GM23338 (cell line): ENCODE measurements around the gene ADAMTS15. TPM values are rescaled to one million over a fixed set of nuclear protein-coding genes. Genes with fewer than 3 reads are reported as not detected.

Experiments used
- ATAC-seq: fragments of 200-7000 bp; cut with Tn5 transposase; 3 replicates; pipeline ENCODE4 v1.9.1; 2020
- DNase-seq: peaks from one replicate; pipeline ENCODE4 v3.0.0-alpha.2; 2015; ENCODE audit warnings: low spot score
- H2AFZ ChIP-seq: fragments of 200-600 bp; sonication (generic); 2 replicates; pipeline ENCODE4 v1.8.0; 2016; ENCODE audit warnings: antibody characterized with exemption, mild to moderate bottlenecking, moderate library complexity
- H3F3A ChIP-seq: fragments of 200-600 bp; sonication (generic); replicated peaks from 2 replicates; pipeline ENCODE4 v1.8.0; 2017; ENCODE audit warnings: antibody characterized with exemption, mixed run types, low read depth
- H3K27ac ChIP-seq: fragments of 200-600 bp; sonication (generic); 2 replicates; pipeline ENCODE4 v1.6.1; 2016; ENCODE audit warnings: low read depth
- H3K27me3 ChIP-seq: fragments of 200-600 bp; sonication (generic); 2 replicates; pipeline ENCODE4 v1.8.0; 2016; ENCODE audit warnings: mild to moderate bottlenecking, mixed run types, moderate library complexity; ENCODE audit not compliant: insufficient read depth
- H3K36me3 ChIP-seq: fragments of 200-600 bp; sonication (generic); 2 replicates; pipeline ENCODE4 v1.8.0; 2016; ENCODE audit warnings: mild to moderate bottlenecking; ENCODE audit not compliant: insufficient read depth
- H3K4me1 ChIP-seq: fragments of 200-600 bp; sonication (generic); 2 replicates; pipeline ENCODE4 v1.8.0; 2016; ENCODE audit warnings: mild to moderate bottlenecking, moderate library complexity; ENCODE audit not compliant: insufficient read depth
- H3K4me2 ChIP-seq: fragments of 200-600 bp; sonication (generic); 2 replicates; pipeline ENCODE4 v1.7.1; 2017; ENCODE audit warnings: mixed run types
- H3K4me3 ChIP-seq: fragments of 200-600 bp; sonication (generic); 2 replicates; pipeline ENCODE4 v1.6.1; 2016; ENCODE audit warnings: mixed run types
- H3K79me2 ChIP-seq: fragments of 200-600 bp; sonication (generic); replicated peaks from 2 replicates; pipeline ENCODE4 v1.8.0; 2017; ENCODE audit warnings: mild to moderate bottlenecking; ENCODE audit not compliant: insufficient read depth
- H3K9me2 ChIP-seq: fragments of 200-600 bp; sonication (generic); 2 replicates; pipeline ENCODE4 v1.8.0; 2017; ENCODE audit not compliant: insufficient read depth
- H4K20me1 ChIP-seq: fragments of 200-600 bp; sonication (generic); replicated peaks from 2 replicates; pipeline ENCODE4 v1.8.0; 2017; ENCODE audit warnings: mild to moderate bottlenecking; ENCODE audit not compliant: insufficient read depth
- H3K27ac Mint-ChIP-seq: 2 replicates; pipeline ENCODE4 v1.8.0; 2020; ENCODE audit warnings: inconsistent platforms, mild to moderate bottlenecking, moderate library complexity, mixed read lengths
- H3K27me3 Mint-ChIP-seq: 3 replicates; pipeline ENCODE4 v1.8.0; 2022; ENCODE audit warnings: low read depth, mild to moderate bottlenecking, moderate library complexity, mixed read lengths, inconsistent platforms; ENCODE audit not compliant: insufficient read depth, poor library complexity
- H3K36me3 Mint-ChIP-seq: 3 replicates; pipeline ENCODE4 v1.8.0; 2021; ENCODE audit warnings: low read depth, mild to moderate bottlenecking, inconsistent platforms, moderate library complexity, mixed read lengths
- H3K4me1 Mint-ChIP-seq: 3 replicates; pipeline ENCODE4 v1.8.0; 2020; ENCODE audit warnings: mild to moderate bottlenecking, inconsistent platforms, mixed read lengths
- H3K4me3 Mint-ChIP-seq: 3 replicates; pipeline ENCODE4 v1.8.0; 2021; ENCODE audit warnings: moderate library complexity, mild to moderate bottlenecking, inconsistent platforms, mixed read lengths
- H3K9me3 Mint-ChIP-seq: 3 replicates; pipeline ENCODE4 v1.8.0; 2020; ENCODE audit warnings: moderate library complexity, mild to moderate bottlenecking, inconsistent platforms, mixed read lengths
- CREB1 ChIP-seq: fragments of 250-450 bp; sonication (Bioruptor Pico); IDR thresholded peaks from 2 replicates; pipeline ENCODE4 v1.5.0; 2020; ENCODE audit warnings: low read depth, mild to moderate bottlenecking, moderate library complexity
- EZH2 ChIP-seq: fragments of 200-600 bp; sonication (generic); IDR thresholded peaks from one replicate; pipeline ENCODE4 v1.8.0; 2017; ENCODE audit warnings: antibody characterized with exemption, mild to moderate bottlenecking, low read depth; ENCODE audit not compliant: unreplicated experiment
- EZH2phosphoT487 ChIP-seq: fragments of 200-600 bp; sonication (generic); IDR thresholded peaks from one replicate; pipeline ENCODE4 v1.8.1; 2018; ENCODE audit warnings: antibody characterized with exemption; ENCODE audit not compliant: unreplicated experiment
- JUNB ChIP-seq: IDR thresholded peaks from one replicate; pipeline ENCODE4 v1.6.1; 2016; ENCODE audit warnings: antibody characterized with exemption; ENCODE audit not compliant: unreplicated experiment
- NANOG ChIP-seq: IDR thresholded peaks from 2 replicates; pipeline ENCODE4 v1.6.1; 2016; ENCODE audit warnings: antibody characterized with exemption, borderline replicate concordance
- POLR2AphosphoS5 ChIP-seq: IDR thresholded peaks from 2 replicates; pipeline ENCODE4 v1.6.1; 2016; ENCODE audit warnings: antibody characterized with exemption, low read depth
- STAT1 ChIP-seq: IDR thresholded peaks from one replicate; pipeline ENCODE4 v1.6.1; 2016; ENCODE audit warnings: antibody characterized with exemption; ENCODE audit not compliant: unreplicated experiment
- ZNF114 ChIP-seq: fragments of 250-450 bp; sonication (Bioruptor Pico); IDR thresholded peaks from 2 replicates; pipeline ENCODE4 v1.5.0; 2020; ENCODE audit warnings: mild to moderate bottlenecking, moderate library complexity
- ZNF331 ChIP-seq: fragments of 250-450 bp; sonication (Bioruptor Pico); IDR thresholded peaks from 2 replicates; pipeline ENCODE4 v1.5.0; 2020; ENCODE audit warnings: low read depth, mild to moderate bottlenecking, moderate library complexity
- polyA plus RNA-seq: library from polyadenylated mRNA; unstranded; fragments of >200 nt; fragmentation: Nextera tagmentation; extraction: Ambion mirVana; gene quantifications from 2 replicates; pipeline ENCODE4 v1.2.1, GENCODE V29; 2016
- total RNA-seq: library from RNA; depleted of rRNA; stranded (reverse); fragments of >200 nt; shearing (Covaris generic); gene quantifications from 2 replicates; pipeline ENCODE4 v1.2.3, GENCODE V29; 2014
- TF ChIP-seq, protein P1 (sequence below), 2 experiments: fragments of 200-600 bp in 1 of 2; sonication (generic) in 1 of 2; conservative IDR thresholded peaks; 2 replicates each; pipeline versions ENCODE4 v1.5.1 to v1.6.1; 2016 to 2017; ENCODE audit warnings: antibody characterized with exemption in 2 of 2, low read depth in 2 of 2, mild to moderate bottlenecking in 2 of 2, moderate library complexity in 1 of 2
- TF ChIP-seq, protein P2 (sequence below): IDR thresholded peaks from 2 replicates; pipeline ENCODE4 v1.6.1; 2016; ENCODE audit warnings: antibody characterized with exemption
- TF ChIP-seq, protein P3 (sequence below): fragments of 250-450 bp; sonication (Bioruptor Pico); IDR thresholded peaks from 2 replicates; pipeline ENCODE4 v1.5.0; 2020; ENCODE audit warnings: mild to moderate bottlenecking, moderate library complexity
- TF ChIP-seq, protein P4 (sequence below): IDR thresholded peaks from one replicate; pipeline ENCODE4 v1.6.1; 2018; ENCODE audit warnings: antibody characterized with exemption; ENCODE audit not compliant: unreplicated experiment

The ADAMTS15 gene
- total and polyA plus RNA-seq, 2 experiments from 2014 or later = 0.42 to 5.6 TPM

DNA sequence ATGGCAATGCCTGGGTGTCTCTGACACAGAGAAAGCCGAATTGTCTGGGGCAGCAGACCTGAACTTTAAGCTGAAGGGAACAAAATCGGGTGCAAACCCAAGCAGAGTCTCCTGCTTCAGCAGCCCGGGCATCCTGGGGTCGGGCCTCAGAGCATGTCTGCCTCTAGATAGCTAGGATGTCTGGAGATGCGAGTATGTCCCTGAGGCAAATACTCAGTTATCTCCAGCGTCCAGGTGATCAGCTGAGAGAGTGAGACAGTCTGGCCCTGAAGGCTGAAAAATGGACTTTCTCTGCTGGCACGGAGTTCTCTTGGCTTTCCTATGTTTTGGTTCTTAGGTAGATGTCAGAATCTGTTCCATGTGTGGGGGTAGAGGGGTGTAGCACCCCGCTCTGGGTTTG lies 23.3 kb upstream of the ADAMTS15 start:
- TF ChIP-seq ZNF331 (CRISPR knock-in tag) = no peak
- no peak for TF ChIP-seq ZNF114 (CRISPR knock-in tag)
- no peak for TF ChIP-seq POLR2AphosphoS5
- TF ChIP-seq, protein P1, sequence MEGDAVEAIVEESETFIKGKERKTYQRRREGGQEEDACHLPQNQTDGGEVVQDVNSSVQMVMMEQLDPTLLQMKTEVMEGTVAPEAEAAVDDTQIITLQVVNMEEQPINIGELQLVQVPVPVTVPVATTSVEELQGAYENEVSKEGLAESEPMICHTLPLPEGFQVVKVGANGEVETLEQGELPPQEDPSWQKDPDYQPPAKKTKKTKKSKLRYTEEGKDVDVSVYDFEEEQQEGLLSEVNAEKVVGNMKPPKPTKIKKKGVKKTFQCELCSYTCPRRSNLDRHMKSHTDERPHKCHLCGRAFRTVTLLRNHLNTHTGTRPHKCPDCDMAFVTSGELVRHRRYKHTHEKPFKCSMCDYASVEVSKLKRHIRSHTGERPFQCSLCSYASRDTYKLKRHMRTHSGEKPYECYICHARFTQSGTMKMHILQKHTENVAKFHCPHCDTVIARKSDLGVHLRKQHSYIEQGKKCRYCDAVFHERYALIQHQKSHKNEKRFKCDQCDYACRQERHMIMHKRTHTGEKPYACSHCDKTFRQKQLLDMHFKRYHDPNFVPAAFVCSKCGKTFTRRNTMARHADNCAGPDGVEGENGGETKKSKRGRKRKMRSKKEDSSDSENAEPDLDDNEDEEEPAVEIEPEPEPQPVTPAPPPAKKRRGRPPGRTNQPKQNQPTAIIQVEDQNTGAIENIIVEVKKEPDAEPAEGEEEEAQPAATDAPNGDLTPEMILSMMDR (conservative IDR thresholded peaks at IDR 0.05; ENCODE audit: low read depth in 2 of 2) = no peak
- TF ChIP-seq JUNB = no peak
- TF ChIP-seq, protein P2, sequence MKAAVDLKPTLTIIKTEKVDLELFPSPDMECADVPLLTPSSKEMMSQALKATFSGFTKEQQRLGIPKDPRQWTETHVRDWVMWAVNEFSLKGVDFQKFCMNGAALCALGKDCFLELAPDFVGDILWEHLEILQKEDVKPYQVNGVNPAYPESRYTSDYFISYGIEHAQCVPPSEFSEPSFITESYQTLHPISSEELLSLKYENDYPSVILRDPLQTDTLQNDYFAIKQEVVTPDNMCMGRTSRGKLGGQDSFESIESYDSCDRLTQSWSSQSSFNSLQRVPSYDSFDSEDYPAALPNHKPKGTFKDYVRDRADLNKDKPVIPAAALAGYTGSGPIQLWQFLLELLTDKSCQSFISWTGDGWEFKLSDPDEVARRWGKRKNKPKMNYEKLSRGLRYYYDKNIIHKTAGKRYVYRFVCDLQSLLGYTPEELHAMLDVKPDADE = no peak
- TF ChIP-seq, protein P3, sequence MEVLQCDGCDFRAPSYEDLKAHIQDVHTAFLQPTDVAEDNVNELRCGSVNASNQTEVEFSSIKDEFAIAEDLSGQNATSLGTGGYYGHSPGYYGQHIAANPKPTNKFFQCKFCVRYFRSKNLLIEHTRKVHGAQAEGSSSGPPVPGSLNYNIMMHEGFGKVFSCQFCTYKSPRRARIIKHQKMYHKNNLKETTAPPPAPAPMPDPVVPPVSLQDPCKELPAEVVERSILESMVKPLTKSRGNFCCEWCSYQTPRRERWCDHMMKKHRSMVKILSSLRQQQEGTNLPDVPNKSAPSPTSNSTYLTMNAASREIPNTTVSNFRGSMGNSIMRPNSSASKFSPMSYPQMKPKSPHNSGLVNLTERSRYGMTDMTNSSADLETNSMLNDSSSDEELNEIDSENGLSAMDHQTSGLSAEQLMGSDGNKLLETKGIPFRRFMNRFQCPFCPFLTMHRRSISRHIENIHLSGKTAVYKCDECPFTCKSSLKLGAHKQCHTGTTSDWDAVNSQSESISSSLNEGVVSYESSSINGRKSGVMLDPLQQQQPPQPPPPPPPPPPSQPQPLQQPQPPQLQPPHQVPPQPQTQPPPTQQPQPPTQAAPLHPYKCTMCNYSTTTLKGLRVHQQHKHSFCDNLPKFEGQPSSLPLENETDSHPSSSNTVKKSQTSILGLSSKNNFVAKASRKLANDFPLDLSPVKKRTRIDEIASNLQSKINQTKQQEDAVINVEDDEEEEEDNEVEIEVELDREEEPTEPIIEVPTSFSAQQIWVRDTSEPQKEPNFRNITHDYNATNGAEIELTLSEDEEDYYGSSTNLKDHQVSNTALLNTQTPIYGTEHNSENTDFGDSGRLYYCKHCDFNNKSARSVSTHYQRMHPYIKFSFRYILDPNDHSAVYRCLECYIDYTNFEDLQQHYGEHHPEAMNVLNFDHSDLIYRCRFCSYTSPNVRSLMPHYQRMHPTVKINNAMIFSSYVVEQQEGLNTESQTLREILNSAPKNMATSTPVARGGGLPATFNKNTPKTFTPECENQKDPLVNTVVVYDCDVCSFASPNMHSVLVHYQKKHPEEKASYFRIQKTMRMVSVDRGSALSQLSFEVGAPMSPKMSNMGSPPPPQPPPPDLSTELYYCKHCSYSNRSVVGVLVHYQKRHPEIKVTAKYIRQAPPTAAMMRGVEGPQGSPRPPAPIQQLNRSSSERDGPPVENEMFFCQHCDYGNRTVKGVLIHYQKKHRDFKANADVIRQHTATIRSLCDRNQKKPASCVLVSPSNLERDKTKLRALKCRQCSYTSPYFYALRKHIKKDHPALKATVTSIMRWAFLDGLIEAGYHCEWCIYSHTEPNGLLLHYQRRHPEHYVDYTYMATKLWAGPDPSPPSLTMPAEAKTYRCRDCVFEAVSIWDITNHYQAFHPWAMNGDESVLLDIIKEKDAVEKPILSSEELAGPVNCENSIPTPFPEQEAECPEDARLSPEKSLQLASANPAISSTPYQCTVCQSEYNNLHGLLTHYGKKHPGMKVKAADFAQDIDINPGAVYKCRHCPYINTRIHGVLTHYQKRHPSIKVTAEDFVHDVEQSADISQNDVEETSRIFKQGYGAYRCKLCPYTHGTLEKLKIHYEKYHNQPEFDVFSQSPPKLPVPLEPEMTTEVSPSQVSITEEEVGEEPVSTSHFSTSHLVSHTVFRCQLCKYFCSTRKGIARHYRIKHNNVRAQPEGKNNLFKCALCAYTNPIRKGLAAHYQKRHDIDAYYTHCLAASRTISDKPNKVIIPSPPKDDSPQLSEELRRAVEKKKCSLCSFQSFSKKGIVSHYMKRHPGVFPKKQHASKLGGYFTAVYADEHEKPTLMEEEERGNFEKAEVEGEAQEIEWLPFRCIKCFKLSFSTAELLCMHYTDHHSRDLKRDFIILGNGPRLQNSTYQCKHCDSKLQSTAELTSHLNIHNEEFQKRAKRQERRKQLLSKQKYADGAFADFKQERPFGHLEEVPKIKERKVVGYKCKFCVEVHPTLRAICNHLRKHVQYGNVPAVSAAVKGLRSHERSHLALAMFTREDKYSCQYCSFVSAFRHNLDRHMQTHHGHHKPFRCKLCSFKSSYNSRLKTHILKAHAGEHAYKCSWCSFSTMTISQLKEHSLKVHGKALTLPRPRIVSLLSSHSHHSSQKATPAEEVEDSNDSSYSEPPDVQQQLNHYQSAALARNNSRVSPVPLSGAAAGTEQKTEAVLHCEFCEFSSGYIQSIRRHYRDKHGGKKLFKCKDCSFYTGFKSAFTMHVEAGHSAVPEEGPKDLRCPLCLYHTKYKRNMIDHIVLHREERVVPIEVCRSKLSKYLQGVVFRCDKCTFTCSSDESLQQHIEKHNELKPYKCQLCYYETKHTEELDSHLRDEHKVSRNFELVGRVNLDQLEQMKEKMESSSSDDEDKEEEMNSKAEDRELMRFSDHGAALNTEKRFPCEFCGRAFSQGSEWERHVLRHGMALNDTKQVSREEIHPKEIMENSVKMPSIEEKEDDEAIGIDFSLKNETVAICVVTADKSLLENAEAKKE (CRISPR knock-in tag) = no peak
- no peak for TF ChIP-seq EZH2phosphoT487
- TF ChIP-seq NANOG = no peak
- TF ChIP-seq EZH2 = no peak
- no peak for TF ChIP-seq STAT1
- TF ChIP-seq, protein P4, sequence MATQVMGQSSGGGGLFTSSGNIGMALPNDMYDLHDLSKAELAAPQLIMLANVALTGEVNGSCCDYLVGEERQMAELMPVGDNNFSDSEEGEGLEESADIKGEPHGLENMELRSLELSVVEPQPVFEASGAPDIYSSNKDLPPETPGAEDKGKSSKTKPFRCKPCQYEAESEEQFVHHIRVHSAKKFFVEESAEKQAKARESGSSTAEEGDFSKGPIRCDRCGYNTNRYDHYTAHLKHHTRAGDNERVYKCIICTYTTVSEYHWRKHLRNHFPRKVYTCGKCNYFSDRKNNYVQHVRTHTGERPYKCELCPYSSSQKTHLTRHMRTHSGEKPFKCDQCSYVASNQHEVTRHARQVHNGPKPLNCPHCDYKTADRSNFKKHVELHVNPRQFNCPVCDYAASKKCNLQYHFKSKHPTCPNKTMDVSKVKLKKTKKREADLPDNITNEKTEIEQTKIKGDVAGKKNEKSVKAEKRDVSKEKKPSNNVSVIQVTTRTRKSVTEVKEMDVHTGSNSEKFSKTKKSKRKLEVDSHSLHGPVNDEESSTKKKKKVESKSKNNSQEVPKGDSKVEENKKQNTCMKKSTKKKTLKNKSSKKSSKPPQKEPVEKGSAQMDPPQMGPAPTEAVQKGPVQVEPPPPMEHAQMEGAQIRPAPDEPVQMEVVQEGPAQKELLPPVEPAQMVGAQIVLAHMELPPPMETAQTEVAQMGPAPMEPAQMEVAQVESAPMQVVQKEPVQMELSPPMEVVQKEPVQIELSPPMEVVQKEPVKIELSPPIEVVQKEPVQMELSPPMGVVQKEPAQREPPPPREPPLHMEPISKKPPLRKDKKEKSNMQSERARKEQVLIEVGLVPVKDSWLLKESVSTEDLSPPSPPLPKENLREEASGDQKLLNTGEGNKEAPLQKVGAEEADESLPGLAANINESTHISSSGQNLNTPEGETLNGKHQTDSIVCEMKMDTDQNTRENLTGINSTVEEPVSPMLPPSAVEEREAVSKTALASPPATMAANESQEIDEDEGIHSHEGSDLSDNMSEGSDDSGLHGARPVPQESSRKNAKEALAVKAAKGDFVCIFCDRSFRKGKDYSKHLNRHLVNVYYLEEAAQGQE = no peak
- no peak for TF ChIP-seq CREB1 (CRISPR knock-in tag)
- H3K27me3 ChIP-seq = peaks cover 39% of the 10 kb centered on the region
- H3K4me3 ChIP-seq = no peak overlapping the region
- Mint-ChIP-seq H3K9me3 (no peaks in the 10 kb centered on the region), H3K36me3 (peaks cover 34% of the 10 kb centered on the region), H3K27ac (no peak overlapping the region), H3K27me3 (peaks cover 47% of the 10 kb centered on the region), H3K4me3 (no peak overlapping the region), H3K4me1 (peaks cover 34% of the 10 kb centered on the region)
- ATAC-seq (no peak), DNase-seq (no peak)
- peaks cover 15% of the 10 kb centered on the region for H3F3A ChIP-seq
- no peak overlapping the region for H3K27ac ChIP-seq
- H3K79me2 ChIP-seq = no peaks in the 10 kb centered on the region
- H3K36me3 ChIP-seq = no peaks in the 10 kb centered on the region
- H3K9me2 ChIP-seq = no peaks in the 10 kb centered on the region; the same call in 1 of the 2 replicates
- no peaks in the 10 kb centered on the region for H4K20me1 ChIP-seq
- peaks cover 16% of the 10 kb centered on the region; the same call in 1 of the 2 replicates for H3K4me1 ChIP-seq
- no peak overlapping the region for H3K4me2 ChIP-seq
- no peak overlapping the region for H2AFZ ChIP-seq
